Right kidney (tissue), 1 donor: ENCODE data around the gene ELL2.
"Not testable (repeated sequence)": the region's sequence is repeated elsewhere in the genome, so short reads cannot be mapped to it uniquely, and the experiment has no call there.

ENCODE experiments used
- DNase-seq: peaks from one replicate; pipeline ENCODE4 v3.0.0-alpha.2; 2016

The ELL2 gene

DNA sequence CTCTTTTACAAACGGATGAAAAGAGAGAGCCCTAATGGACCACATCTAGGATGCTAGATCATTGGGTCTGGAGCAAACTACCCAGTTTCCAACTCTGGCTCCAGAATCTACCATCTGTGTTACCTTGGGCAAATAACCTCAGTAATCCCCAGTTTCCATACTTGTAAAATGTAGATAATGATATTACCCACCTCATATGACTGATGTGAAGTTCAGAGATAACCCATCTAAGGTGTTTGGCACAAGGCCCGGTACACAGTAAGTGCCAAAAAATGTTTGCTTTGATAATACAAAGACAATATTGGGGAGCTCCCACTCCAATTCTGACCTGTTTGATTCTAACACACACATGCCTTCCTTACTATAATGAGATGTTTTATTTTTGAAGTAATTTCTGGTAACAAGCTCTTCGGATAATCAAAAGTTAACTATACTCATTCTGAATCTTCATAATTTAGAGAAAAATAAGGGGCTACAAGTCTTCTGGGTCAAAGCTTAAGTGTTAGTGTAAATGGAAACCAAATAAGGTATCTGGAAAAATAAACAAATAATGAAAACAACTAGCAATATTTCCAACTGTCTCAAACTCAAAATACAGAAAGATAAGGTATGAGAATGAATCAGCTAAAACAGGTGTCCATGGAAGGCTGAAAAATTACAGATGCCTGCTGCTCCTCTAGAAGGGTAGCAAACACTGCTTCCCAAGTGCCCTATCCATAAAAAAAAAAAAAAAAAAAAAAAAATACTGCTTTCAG lies 30.4 kb downstream of the ELL2 start:
- no peak for DNase-seq

- DNase-seq, result no peak
Observed at GRCh38 chr5:95930141-95930930, 31.3 kb downstream of the ELL2 start.

DNA sequence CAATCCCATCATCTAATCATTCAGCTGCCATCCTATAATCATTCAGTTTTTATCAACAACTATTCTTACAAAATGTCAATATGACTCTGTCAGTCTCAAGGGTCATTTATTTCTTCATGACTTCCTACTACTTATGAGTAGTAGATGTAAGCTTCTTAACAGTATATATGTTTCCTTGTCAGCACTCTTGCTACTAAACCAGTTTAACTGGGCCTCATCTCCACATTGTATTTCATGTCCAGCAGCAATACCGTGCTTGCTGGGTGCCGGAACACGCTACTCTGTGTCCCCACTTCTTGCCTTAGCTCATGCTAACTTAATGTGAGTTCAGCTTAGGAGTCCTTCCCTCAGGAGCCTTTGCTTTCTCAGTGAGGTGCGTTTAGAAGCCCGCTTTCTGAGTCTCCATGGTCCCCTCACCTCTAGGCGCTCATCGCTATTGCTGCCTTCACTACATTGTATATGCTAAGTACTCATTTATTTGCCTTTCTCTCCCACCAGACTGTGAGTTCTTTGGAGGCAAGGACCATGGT lies 32.9 kb downstream of the ELL2 start:
- no peak for DNase-seq

- DNase-seq, result no peak
Observed at GRCh38 chr5:95927927-95928723, 33.5 kb downstream of the ELL2 start.

GRCh38 chr5:95927300-95927699 lies 34.4 kb downstream of the ELL2 start:
- DNase-seq, result not testable (repeated sequence)

DNA sequence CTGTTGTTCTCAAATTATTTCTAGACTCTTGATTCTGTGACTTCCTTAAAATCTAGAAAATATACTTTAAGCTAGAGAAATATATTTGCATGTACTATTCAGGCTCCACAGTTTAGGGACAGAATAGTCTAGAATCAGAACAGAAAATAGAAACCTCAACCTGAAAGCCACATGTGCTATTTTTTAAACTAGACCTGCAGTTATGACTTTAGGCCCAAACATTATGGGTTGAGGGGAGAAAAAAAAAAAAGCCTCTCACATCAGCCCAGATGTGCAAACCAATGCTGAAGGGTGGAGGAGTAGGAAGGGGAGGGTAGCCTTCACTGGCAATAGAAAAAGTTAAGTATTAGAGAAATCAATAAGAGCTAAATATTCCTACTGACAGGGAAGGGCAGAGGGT lies 35.7 kb downstream of the ELL2 start:
- no peak for DNase-seq

DNA sequence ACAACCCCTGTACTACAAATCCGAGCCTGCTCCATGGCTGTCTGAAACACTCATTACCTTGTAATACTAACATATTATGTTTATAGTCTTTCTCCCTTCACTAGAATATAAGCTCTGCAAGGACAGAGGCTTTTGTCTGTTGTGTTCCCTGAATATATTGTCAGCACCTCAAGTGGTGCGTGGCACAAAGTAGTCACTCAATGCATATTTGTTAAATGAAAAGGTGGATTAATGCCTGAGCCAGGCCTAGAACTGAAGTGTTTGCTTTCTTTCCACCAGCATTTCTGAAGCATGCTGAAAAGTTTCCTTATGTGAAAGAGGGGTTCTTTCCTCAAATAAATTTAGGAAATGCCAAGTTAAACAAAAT lies 36.3 kb downstream of the ELL2 start:
- DNase-seq, result no peak

GRCh38 chr5:95924720-95925377 lies 36.8 kb downstream of the ELL2 start:
- DNase-seq, result no peak

GRCh38 chr5:95923918-95924544 lies 37.6 kb downstream of the ELL2 start:
- no peak for DNase-seq

DNA sequence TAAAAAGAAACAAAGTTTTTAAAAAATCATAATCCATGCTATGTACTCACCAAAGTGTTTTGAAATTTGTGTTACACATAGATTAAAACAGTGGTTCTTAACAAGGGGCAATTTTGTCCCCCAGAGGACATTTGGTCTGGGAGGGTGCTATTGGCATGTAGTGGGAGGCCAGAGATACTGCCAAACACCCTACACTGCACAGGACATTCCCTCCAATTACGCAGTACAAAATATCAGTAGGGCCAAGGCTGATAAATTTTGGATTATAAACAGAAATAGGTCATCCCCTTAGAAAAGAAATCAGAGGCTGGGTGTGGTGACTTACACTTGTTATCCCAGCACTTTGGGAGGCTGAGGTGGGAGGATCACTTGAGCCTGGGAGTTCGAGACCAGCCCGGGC lies 38.9 kb downstream of the ELL2 start:
- DNase-seq, result no peak

- no peak for DNase-seq
Observed at GRCh38 chr5:95921501-95921900, 40.1 kb downstream of the ELL2 start.

DNA sequence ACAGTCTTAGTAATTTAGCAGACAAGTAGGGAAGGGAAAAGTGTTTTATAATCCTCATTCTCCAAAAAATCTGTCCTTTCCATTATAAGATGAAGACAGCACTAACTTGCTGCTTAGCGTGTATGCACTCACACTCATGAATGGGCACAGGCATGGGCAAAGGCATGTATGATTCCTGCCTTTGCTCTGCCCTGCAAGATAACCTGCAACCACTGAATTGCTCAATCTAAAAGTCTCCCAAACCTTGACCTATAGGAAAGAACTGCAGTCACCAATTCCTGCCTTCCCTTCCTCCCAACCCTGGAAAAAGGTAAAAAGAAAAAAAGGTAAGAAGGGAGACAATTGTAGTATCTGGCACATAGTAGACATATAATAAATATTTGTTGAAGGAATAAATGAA lies 40.8 kb downstream of the ELL2 start:
- no peak for DNase-seq

DNA sequence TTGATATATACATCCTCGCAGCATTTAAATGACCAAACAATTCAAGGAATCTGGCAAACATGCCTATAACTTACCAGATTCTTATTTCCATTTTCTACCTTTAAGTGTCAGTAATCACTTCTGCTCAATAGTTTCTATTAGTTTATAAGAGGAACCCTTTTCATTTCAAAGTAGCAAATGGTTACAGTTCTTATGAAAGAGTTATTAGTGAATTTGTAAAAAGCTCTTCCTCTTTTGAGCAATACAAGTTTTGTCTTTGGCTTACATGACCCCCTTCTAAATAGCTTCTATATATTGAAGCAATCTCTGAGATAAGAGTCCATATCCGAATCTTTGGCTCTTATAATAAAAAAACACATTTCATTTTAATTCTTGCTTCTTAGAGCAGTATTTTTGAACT lies 42.0 kb downstream of the ELL2 start:
- no peak for DNase-seq

GRCh38 chr5:95918421-95919006 lies 43.1 kb downstream of the ELL2 start:
- DNase-seq, result no peak

DNA sequence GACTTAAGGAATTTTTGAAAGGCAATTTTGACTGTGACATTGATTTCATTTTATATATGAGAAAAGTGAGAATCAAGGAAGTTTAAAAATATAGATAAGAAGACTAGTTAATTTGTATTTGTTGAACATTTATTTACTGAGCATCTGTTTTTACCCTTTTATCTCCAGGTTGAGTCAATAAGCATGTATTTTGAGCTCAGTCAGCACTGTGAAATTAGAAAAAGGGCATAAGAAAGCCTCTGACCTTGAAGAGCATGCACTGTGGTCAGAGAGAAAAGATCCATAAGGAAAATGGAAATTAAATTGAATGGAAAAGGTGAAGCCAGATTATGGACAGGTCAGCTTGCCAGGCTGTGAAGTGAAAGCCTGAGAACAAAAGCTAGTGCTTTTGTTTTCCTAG lies 44.4 kb downstream of the ELL2 start:
- no peak for DNase-seq

DNA sequence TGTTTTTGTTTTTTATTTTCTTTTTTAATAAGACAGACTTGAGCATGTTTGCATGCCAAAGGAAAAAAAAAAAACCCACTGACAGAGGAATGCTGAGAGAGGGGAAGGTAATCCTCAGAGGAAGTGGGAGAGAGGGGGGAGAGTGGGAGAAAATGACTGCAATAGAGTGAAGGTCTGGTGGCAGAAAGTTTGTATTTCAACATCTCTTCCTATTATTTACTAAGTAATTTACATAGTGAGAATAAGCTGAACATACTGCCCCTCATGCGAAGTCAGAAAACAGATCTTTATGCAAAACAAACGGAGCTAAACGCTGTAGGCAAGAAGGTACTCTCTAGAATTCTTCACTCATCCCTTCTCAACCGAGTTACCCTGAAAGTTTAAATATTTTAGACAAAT lies 45.0 kb downstream of the ELL2 start:
- no peak for DNase-seq

DNA sequence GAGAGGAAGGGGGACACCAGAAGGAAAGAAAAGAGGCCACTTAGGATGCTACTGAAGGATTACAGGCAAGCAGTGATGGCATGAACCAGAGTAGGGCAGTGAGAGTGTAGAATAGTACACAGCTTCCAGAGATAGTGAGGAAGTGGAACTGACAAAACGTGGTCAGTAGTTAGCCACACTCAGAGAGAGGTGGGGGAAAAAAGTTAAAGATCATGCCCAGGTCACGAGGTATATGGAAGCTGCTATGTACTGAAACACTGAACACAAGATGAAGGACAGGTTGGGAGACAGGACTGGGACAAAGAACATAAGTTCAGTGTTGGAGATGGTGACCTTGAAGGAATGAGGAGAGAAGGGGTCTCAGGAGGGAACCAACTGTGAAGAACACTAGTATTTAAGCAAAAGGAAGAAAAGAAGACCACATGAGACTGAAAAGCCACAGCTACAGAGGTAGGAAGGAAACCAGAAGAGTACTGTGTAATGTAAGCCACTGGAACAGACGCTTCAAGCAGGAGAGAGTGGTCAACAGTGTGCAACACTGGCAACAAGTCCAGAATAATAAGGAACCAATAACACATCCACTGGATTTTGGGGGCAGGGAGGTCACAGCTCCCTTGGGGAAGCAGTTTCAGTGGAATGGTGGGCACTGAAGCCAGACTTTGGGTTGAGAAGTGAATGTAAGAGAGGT lies 45.5 kb downstream of the ELL2 start:
- DNase-seq, result no peak

- DNase-seq, result no peak
Observed at GRCh38 chr5:95913663-95914062, 48.0 kb downstream of the ELL2 start.

- DNase-seq, result no peak
Observed at GRCh38 chr5:95912029-95912428, 49.6 kb downstream of the ELL2 start.

- DNase-seq, result no peak
Observed at GRCh38 chr5:95910521-95910920, 51.1 kb downstream of the ELL2 start.

DNA sequence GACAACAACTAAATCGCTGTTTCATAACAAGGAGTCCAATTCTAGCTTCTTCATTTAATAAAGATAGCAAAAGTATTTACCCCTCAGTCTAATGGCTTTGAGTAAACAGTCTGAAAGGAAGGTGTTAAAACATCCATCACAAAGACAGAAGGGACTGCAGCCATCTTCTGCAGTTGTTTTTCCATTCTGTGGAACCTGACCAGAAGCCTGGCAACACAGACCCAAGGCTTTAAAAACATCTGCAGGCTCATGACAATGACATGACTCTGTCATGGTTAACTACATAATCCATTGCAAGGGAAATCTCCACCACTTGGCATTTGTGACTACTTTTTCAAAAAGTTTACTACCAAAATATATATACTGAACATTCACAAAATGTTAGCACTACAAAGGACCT lies 51.9 kb downstream of the ELL2 start:
- DNase-seq, result no peak
